Esophagus (tissue), 2 donors: ENCODE results near the gene COA6. TPM values are rescaled to one million over a fixed set of nuclear protein-coding genes. Genes with fewer than 3 reads are reported as not detected.
A peak's percentile ranks its signal among the peaks of the same experiment; 100 is the strongest.

Source experiments
- H3K27ac ChIP-seq, 2 donors: one replicate each; pipeline ENCODE4 v1.5.1; 2013; ENCODE audit warnings: low read depth in 2 of 2, mild to moderate bottlenecking in 2 of 2, inconsistent platforms in 1 of 2, low read length in 1 of 2, moderate library complexity in 1 of 2
- H3K27me3 ChIP-seq, 2 donors: one replicate each; pipeline ENCODE4 v1.6.1; 2013; ENCODE audit warnings: low read length in 2 of 2, control low read depth in 1 of 2, mild to moderate bottlenecking in 1 of 2; ENCODE audit not compliant: insufficient read depth in 2 of 2, control insufficient read depth in 1 of 2
- H3K36me3 ChIP-seq, 2 donors: one replicate each; pipeline ENCODE4 v1.6.1; 2013; ENCODE audit warnings: low read length in 1 of 2; ENCODE audit not compliant: control insufficient read depth in 2 of 2, insufficient read depth in 2 of 2
- H3K4me1 ChIP-seq, 2 donors: one replicate each; pipeline ENCODE4 v1.6.1; 2013; ENCODE audit warnings: low read length in 1 of 2; ENCODE audit not compliant: control insufficient read depth in 2 of 2, insufficient read depth in 2 of 2
- H3K4me3 ChIP-seq, 2 donors: one replicate each; pipeline ENCODE4 v1.5.1; 2013; ENCODE audit warnings: low read length in 2 of 2, mild to moderate bottlenecking in 2 of 2, low read depth in 1 of 2, moderate library complexity in 1 of 2
- H3K9me3 ChIP-seq, 2 donors: one replicate each; pipeline ENCODE4 v1.6.1; 2013; ENCODE audit warnings: mild to moderate bottlenecking in 2 of 2, low read depth in 1 of 2, low read length in 1 of 2, moderate library complexity in 1 of 2; ENCODE audit not compliant: control insufficient read depth in 2 of 2, insufficient read depth in 1 of 2
- WGBS, 2 donors: extraction: QIAGEN DNeasy Blood & Tissue Kit; methylation state at CpG; one replicate each; pipeline ENCODE4 v1.1.7; 2013; 5-methylcytosine and 5-hydroxymethylcytosine counted together
- polyA plus RNA-seq, 2 donors: library from polyadenylated mRNA; stranded (reverse); fragments of 200-250 nt; gene quantifications; one replicate each; pipeline ENCODE4 v1.2.3, GENCODE V29; 2013
- donor health status: healthy with polysubstance abuse.
- donor health status: Bipolar disorder and iron deficiency.

The COA6 gene, protein sequence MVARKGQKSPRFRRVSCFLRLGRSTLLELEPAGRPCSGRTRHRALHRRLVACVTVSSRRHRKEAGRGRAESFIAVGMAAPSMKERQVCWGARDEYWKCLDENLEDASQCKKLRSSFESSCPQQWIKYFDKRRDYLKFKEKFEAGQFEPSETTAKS
- 10 to 100 TPM; 52.2 to 67.7 TPM for polyA plus RNA-seq

DNA sequence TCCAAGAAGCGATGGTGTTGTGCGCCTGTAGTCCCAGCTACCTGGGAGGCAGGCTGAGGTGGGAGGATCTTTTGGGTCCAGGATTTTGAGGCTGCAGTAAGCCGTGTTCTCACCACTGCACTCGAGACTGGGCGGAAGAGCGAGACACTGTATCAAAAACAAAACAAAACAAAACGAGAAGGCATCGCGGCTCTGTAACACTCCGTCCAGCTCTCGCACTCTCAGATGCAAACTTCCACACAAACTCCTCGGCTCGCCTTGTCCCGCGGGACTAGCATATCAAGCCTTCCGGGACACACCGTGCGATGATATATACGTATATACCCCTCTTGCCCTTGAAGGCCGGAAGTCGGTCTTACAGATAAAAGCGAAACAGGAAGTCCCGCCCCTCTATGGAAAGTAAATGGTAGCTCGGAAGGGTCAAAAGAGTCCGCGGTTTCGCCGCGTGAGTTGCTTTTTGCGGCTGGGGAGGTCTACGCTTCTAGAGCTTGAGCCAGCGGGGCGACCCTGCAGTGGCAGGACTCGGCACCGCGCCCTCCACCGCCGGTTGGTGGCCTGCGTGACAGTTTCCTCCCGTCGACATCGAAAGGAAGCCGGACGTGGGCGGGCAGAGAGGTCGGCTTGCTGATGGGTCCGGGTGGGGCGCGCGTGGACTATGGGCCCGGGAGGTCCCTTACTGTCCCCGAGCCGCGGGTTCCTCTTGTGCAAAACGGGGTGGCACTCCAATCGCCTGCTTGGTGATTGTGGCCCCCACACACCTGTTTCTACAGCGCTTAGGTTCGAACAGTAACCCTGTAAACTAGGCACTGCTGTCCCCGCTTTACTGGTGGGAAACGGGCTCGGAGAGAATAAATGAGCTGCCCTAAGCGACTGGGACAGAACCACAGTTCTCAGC, at the start of gene COA6:
Gene COA6, plus strand, starts transcription at position 393 of the 895 bp plus-strand sequence. Its CDS starts 11 bp downstream, at position 404.
- WGBS, 2 donors = 0% methylated on average over 62 of the region's 62 CpGs
- Histone ChIP-seq H3K4me1 (peaks cover 0 to 2% of the 10 kb centered on the region in 2 donors), H3K4me3 (peak within 1 kb of the TSS; percentile 85 to 93), H3K36me3 (peaks cover 0 to 12% of the 10 kb centered on the region in 2 donors), H3K27ac (peak within 1 kb of the TSS; percentile 94 to 99), H3K27me3 (no peaks in the 10 kb centered on the region), H3K9me3 (no peaks in the 10 kb centered on the region)

DNA sequence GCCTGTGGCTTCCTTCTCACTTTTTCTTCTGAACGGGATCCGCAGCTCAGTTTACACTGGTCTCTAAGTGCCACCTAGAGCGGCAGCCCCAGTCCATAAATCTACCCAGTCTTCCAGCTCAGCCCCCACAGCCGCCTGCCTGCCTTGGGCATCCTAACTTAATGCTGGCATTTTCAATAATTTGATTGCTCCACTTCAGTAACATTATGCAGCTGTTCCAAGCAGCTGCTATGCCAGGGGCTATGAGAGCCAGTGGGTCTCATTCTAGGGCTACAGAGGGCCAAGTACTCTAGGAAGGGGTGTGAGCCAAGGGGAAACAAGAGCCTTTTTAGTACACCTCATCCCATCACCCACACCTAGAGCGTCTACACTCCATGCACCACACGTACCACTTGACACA, 48.4 kb upstream of the COA6 start:
- Histone ChIP-seq H3K27ac (no peak overlapping the region), H3K9me3 (no peaks in the 10 kb centered on the region), H3K36me3 (no peaks in the 10 kb centered on the region), H3K27me3 (no peaks in the 10 kb centered on the region), H3K4me1 (no peaks in the 10 kb centered on the region), H3K4me3 (no peak overlapping the region)
- WGBS, 2 donors = 81 to 85% methylated on average over 6 of the region's 6 CpGs

DNA sequence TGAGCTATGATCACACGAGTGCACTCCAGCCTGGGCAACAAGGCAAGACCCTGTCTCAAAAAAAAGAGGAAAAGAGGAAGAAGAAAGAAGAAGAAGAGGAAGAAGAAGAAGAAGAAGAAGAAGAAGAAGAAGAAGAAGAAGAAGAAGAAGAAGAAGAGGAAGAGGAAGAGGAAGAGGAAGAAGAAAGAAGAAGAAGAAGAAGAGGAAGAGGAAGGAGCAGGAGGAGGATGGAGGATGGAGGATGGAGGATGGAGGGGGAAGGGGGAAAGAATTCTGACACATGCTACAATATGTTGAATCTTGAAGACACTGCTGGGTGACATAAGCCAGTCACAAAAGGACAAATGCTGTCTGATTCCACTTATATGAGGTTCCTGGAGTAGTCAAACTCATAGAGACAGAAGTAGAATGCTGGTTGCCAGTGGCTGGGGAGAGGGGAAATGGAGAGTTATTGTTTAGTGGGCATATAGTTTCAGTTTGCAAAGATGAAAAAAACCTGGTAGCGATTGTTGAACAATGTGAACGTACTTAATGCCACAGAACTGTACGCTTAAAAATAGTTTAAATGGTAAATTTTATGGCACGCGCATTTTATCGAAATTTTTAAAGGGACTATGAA, 47.3 kb upstream of the COA6 start:
- H3K9me3 ChIP-seq = no peaks in the 10 kb centered on the region
- H3K4me1 ChIP-seq = no peaks in the 10 kb centered on the region
- H3K36me3 ChIP-seq = no peaks in the 10 kb centered on the region
- 58 to 63% methylated on average over 7 of the region's 7 CpGs for whole genome bisulfite sequencing, 2 donors
- no peaks in the 10 kb centered on the region for H3K27me3 ChIP-seq
- H3K4me3 ChIP-seq = peak overlapping the region in 1 of 2 donors; percentile 25
- H3K27ac ChIP-seq = no peak overlapping the region

DNA sequence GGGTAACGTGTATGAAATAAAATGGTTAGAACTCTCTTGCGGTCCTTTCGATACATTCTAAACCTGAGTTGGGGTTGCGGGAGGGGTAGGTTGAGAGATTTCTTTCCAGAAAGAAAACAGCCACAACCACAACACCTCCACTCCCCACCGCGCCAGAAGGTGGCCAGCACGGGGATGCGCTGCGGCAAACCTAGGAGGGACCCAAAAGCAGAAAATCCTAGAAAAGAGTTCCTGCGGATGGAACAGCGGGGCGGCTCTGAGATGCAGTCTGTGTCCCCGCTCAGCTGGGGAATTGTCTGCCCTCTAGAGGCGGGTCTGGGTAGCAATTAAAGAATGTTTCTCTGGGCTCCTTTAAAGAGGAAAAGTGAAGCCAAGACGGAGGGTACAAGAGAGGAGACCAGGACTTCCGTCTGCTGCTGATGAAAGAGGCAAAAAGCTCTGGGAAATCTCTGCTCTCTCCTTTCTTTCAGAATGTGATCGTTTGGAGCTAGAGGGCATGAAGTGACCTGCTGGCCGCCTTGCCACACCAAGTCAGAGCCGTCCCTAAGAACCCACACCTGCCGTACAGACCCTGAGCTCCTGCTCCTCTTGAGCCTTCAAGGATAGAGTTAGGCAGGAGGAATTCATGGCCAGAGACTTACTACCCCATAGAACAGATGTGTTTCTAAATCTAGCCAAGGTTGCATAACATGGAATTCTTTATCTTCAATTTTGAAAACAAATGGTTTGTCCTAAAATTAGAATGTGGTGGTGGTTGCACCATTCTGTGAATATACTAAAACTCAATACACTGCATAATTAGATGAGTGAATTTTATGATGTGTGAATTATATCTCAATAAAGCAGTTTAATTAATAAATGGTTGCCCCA, 46.5 kb upstream of the COA6 start:
- Histone ChIP-seq H3K36me3 (no peaks in the 10 kb centered on the region), H3K27ac (no peak overlapping the region), H3K27me3 (no peaks in the 10 kb centered on the region), H3K4me3 (peak overlapping the region in 1 of 2 donors; percentile 25), H3K9me3 (no peaks in the 10 kb centered on the region), H3K4me1 (no peaks in the 10 kb centered on the region)
- WGBS, 2 donors = 27% methylated on average over 20 of the region's 20 CpGs

DNA sequence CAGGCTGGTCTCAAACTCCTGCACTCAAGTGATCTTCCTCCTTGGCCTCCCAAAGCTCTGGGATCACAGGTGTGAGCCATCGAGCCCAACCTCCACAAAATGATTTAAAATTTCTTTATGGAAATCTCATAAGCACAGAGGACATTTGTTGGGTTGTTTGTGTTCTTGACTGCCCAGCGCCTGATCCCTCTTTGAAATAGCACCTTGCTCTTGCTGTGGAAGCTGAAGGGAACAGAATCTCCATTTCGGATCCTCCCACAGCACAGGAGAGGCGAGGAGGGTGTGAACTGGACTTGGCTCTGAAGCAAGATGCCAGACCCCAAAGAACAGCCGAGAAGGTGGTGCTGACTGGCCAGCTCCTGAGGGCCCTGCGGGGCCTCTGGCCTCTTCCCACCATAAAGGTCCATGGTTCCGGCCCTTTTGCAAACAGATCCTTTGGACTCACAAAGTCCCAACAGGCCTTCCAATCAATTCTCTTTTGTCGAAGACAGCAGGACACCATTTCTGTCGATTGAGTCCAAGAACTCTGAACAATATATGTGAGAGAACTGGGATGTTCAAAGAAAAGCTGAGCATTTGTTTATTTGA, 45.6 kb upstream of the COA6 start:
- Histone ChIP-seq H3K4me1 (no peaks in the 10 kb centered on the region), H3K27ac (no peak overlapping the region), H3K36me3 (no peaks in the 10 kb centered on the region), H3K4me3 (no peak overlapping the region), H3K9me3 (no peaks in the 10 kb centered on the region), H3K27me3 (no peaks in the 10 kb centered on the region)
- 88 to 91% methylated on average over 9 of the region's 9 CpGs for WGBS, 2 donors

DNA sequence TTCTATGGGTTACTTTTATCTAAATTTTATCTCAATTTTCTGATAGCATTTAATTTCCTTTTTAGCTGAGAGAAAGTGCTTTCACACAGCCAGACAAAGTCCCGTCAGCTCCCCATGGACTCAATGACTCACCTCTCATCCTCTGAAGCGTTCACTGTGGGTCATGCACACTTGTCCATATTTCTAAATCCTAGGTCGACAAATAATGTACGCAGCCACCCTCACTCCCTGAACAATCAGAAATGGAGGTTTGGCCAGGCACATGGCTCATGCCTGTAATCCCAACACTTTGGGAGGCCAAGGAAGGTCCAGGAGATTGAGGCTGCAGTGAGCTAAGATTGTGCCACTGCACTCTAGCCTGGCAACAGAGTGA, 42.4 kb upstream of the COA6 start:
- Histone ChIP-seq H3K36me3 (no peaks in the 10 kb centered on the region), H3K4me1 (no peaks in the 10 kb centered on the region), H3K27ac (no peak overlapping the region), H3K4me3 (no peak overlapping the region), H3K27me3 (no peaks in the 10 kb centered on the region), H3K9me3 (no peaks in the 10 kb centered on the region)
- 83 to 85% methylated on average over 4 of the region's 4 CpGs for WGBS, 2 donors

DNA sequence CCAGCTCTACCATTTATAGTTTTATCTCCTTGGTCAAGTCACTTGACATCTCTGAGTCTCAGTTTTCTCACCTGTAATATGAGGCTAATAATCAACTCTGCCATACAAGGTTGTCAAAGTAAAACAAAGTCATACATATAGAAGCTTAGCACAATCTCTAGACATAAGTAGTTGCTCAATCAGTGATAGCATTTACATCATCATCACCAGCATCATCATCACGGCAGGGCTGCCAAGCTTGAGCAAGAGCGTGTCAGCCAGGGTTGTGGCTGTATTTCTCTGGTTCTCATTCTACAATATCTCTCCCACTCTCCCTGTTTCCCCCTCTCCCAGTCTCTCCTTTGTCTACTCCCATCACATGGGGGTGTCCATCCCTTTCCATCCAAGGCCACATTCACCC, 41.7 kb upstream of the COA6 start:
- Histone ChIP-seq H3K27ac (no peak overlapping the region), H3K4me3 (no peak overlapping the region), H3K27me3 (no peaks in the 10 kb centered on the region), H3K4me1 (no peaks in the 10 kb centered on the region), H3K9me3 (no peaks in the 10 kb centered on the region), H3K36me3 (no peaks in the 10 kb centered on the region)
- WGBS, 2 donors = 70 to 81% methylated on average over 2 of the region's 2 CpGs

DNA sequence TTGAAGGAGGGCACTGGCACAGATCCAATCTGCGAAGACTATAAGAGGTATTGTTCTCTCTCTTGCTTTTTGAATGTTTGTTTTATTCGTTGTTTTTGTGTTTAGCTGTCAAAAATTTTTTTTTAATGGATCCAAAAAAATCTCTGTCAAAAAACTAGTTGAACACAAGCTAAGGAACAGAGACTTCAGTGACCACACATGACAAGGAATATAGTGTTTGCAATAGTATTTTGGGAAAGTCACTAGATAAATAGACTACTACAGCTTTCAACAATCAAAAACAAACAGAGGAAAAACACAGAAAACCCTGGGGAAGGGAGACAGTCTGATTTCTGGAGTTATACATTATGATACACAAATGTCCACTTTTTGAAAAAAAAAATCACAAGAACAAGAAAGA, 36.9 kb upstream of the COA6 start:
- Histone ChIP-seq H3K4me1 (no peaks in the 10 kb centered on the region), H3K9me3 (no peaks in the 10 kb centered on the region), H3K4me3 (no peak overlapping the region), H3K36me3 (no peaks in the 10 kb centered on the region), H3K27ac (no peak overlapping the region), H3K27me3 (no peaks in the 10 kb centered on the region)
- WGBS, 2 donors = 80 to 81% methylated on average over 2 of the region's 2 CpGs

DNA sequence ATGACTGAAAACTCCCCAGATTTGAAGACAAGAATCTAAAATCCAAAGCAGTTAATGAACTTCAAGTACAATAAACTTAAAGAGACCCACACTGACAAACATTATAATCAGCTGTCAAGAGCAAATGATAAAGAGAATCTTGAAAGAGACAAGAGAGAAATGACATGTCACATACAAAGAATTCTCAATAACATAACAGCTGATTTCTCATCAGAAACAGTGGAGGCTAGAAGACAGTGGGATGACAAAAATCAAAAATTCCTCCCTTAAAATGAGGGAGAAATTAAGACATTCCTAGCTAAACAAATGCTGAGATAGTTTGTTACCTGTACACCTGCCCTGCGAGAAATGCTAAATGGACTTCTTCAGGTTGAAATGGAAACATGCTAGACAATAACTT, 36.0 kb upstream of the COA6 start:
- Histone ChIP-seq H3K4me1 (no peaks in the 10 kb centered on the region), H3K4me3 (no peak overlapping the region), H3K9me3 (no peaks in the 10 kb centered on the region), H3K27me3 (no peaks in the 10 kb centered on the region), H3K27ac (no peak overlapping the region), H3K36me3 (no peaks in the 10 kb centered on the region)
- 91 to 94% methylated on average over 1 of the region's 1 CpG for WGBS, 2 donors
